Liver (tissue), 3 donors: ENCODE results near the gene BAHD1.

Source experiments
- GABPA ChIP-seq, 2 donors: IDR thresholded peaks in 1 of 2; conservative IDR thresholded peaks in 1 of 2; 2 replicates each; pipeline ENCODE4 v1.6.1; 2016; ENCODE audit warnings: antibody characterized with exemption in 2 of 2, mild to moderate bottlenecking in 1 of 2, moderate library complexity in 1 of 2
- JUND ChIP-seq, 2 donors: IDR thresholded peaks; 2 replicates each; pipeline ENCODE4 v1.6.1; 2016; ENCODE audit warnings: antibody characterized with exemption in 2 of 2
- SP1 ChIP-seq: IDR thresholded peaks from 2 replicates; pipeline ENCODE4 v1.6.1; 2018; ENCODE audit warnings: antibody characterized with exemption, mild to moderate bottlenecking
- TAF1 ChIP-seq: conservative IDR thresholded peaks from 2 replicates; pipeline ENCODE4 v1.6.1; 2016; ENCODE audit warnings: antibody characterized with exemption, mild to moderate bottlenecking
- YY1 ChIP-seq: IDR thresholded peaks from 2 replicates; pipeline ENCODE4 v1.6.1; 2016; ENCODE audit warnings: antibody characterized with exemption, mild to moderate bottlenecking
- TF ChIP-seq, protein P1 (sequence below): fragments of 150-350 bp; IDR thresholded peaks from 2 replicates; pipeline ENCODE4 v1.5.1; 2017; ENCODE audit warnings: improper control_type of control experiment, low read depth, low read length; ENCODE audit not compliant: missing input control
- TF ChIP-seq, protein P2 (sequence below): IDR thresholded peaks from 2 replicates; pipeline ENCODE4 v1.6.1; 2016; ENCODE audit warnings: antibody characterized with exemption
- TF ChIP-seq, protein P3 (sequence below): IDR thresholded peaks from 2 replicates; pipeline ENCODE4 v1.6.1; 2016; ENCODE audit warnings: antibody characterized with exemption, mild to moderate bottlenecking
- donor health status: healthy.
- donor health status: healthy.

DNA sequence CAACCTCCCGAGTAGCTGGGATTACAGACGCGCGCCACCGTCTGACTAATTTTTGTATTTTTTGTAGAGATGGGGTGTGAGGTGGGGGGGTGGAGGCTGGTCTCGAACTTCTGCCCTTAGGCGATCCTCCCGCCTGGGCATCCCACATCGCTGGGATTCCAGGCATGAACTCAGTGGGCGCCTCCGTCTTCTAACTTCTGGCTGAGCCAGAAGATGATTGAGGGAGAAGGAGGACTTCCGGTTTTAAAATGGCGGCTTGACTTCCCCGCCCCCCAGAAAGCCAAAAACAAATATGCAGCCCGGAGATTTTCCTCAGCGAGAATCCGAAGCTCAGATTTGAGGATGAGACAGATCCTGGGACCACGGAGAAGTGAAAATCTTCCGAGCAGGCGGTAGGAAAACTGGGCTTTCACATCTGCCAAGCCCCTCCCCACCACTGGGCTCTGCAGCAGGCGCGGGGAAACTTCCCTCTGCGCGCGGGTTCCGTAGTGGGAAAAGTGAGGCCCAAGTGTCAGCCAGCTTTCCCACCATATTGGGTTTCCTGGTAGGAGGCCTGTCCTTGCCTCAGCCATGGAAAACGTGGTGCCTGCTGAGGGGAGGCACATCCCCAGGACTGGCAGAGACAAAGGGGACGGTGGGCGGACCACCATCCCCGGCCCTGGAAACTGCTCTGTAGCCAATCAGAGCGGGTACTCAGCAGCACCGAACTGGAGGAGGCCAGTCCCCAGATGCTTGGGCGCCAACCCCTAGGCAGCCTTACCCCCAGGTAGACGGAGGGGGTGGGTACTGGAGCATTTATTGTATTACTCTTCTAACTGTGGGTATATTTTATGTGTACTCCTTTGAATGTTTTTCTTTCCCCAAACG lies 47.3 kb downstream of the BAHD1 start:
- TF ChIP-seq, protein P1, sequence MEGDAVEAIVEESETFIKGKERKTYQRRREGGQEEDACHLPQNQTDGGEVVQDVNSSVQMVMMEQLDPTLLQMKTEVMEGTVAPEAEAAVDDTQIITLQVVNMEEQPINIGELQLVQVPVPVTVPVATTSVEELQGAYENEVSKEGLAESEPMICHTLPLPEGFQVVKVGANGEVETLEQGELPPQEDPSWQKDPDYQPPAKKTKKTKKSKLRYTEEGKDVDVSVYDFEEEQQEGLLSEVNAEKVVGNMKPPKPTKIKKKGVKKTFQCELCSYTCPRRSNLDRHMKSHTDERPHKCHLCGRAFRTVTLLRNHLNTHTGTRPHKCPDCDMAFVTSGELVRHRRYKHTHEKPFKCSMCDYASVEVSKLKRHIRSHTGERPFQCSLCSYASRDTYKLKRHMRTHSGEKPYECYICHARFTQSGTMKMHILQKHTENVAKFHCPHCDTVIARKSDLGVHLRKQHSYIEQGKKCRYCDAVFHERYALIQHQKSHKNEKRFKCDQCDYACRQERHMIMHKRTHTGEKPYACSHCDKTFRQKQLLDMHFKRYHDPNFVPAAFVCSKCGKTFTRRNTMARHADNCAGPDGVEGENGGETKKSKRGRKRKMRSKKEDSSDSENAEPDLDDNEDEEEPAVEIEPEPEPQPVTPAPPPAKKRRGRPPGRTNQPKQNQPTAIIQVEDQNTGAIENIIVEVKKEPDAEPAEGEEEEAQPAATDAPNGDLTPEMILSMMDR = no peak
- TF ChIP-seq, protein P2, sequence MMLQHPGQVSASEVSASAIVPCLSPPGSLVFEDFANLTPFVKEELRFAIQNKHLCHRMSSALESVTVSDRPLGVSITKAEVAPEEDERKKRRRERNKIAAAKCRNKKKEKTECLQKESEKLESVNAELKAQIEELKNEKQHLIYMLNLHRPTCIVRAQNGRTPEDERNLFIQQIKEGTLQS = no peak
- no peak for TF ChIP-seq JUND (IDR thresholded peaks at IDR 0.05)
- TF ChIP-seq GABPA (IDR thresholded peaks at IDR 0.05 in 1 of 2, conservative IDR thresholded peaks at IDR 0.05 in 1 of 2) = no peak
- no peak for TF ChIP-seq SP1
- TF ChIP-seq, protein P3, sequence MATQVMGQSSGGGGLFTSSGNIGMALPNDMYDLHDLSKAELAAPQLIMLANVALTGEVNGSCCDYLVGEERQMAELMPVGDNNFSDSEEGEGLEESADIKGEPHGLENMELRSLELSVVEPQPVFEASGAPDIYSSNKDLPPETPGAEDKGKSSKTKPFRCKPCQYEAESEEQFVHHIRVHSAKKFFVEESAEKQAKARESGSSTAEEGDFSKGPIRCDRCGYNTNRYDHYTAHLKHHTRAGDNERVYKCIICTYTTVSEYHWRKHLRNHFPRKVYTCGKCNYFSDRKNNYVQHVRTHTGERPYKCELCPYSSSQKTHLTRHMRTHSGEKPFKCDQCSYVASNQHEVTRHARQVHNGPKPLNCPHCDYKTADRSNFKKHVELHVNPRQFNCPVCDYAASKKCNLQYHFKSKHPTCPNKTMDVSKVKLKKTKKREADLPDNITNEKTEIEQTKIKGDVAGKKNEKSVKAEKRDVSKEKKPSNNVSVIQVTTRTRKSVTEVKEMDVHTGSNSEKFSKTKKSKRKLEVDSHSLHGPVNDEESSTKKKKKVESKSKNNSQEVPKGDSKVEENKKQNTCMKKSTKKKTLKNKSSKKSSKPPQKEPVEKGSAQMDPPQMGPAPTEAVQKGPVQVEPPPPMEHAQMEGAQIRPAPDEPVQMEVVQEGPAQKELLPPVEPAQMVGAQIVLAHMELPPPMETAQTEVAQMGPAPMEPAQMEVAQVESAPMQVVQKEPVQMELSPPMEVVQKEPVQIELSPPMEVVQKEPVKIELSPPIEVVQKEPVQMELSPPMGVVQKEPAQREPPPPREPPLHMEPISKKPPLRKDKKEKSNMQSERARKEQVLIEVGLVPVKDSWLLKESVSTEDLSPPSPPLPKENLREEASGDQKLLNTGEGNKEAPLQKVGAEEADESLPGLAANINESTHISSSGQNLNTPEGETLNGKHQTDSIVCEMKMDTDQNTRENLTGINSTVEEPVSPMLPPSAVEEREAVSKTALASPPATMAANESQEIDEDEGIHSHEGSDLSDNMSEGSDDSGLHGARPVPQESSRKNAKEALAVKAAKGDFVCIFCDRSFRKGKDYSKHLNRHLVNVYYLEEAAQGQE = no peak
- no peak for TF ChIP-seq TAF1
- TF ChIP-seq YY1 = no peak
